Ectodermal cell (in vitro differentiated cells): ENCODE results near the gene NEU4.

Experiments
- H3K27ac ChIP-seq: 2 replicates; pipeline ENCODE4 v1.7.0; 2013; ENCODE audit warnings: mild to moderate bottlenecking, low read depth, low read length; ENCODE audit not compliant: insufficient read depth, poor library complexity, severe bottlenecking
- H3K27me3 ChIP-seq: 2 replicates; pipeline ENCODE4 v1.7.0; 2013; ENCODE audit warnings: mild to moderate bottlenecking, low read length; ENCODE audit not compliant: insufficient read depth, control insufficient read depth, poor library complexity, severe bottlenecking
- H3K36me3 ChIP-seq: one replicate; pipeline ENCODE4 v1.7.0; 2013; ENCODE audit warnings: low read length; ENCODE audit not compliant: control insufficient read depth, insufficient read depth
- H3K4me1 ChIP-seq: one replicate; pipeline ENCODE4 v1.7.0; 2013; ENCODE audit warnings: low read length; ENCODE audit not compliant: control insufficient read depth, insufficient read depth
- H3K4me3 ChIP-seq: 2 replicates; pipeline ENCODE4 v1.7.0; 2013; ENCODE audit warnings: low read depth, low read length, control low read depth; ENCODE audit not compliant: insufficient read depth
- H3K9me3 ChIP-seq: 2 replicates; pipeline ENCODE4 v1.7.0; 2013; ENCODE audit warnings: mild to moderate bottlenecking, low read length, moderate library complexity; ENCODE audit not compliant: control insufficient read depth
- WGBS, 2 experiments: methylation state at CpG; one replicate each; pipeline ENCODE4 v1.1.7; 2013; ENCODE audit warnings: missing lambda C conversion rate in 2 of 2; 5-methylcytosine and 5-hydroxymethylcytosine counted together

NEU4 gene

DNA sequence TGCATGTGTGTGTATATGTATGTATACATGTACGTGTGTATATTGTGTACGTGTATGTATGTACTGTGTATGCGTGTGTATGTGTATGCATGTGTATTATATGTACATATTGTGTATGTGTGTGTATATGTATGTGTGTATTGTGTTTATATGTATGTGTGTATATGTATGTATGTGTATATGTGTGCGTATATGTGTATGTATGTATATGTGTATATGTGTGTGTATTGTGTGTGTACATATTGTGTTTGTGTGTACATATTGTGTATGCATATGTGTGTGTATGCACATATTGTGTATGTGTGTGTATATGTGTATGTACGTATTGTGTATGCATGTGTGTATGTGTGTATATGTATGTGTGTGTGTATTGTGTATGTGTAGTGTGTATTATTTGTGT lies 15.6 kb upstream of the NEU4 start:
- no peaks in the 10 kb centered on the region for H3K9me3 ChIP-seq
- H3K4me1 ChIP-seq: peaks cover 6% of the 10 kb centered on the region
- WGBS, 2 experiments: 93 to 94% methylated on average over 5 of the region's 5 CpGs

DNA sequence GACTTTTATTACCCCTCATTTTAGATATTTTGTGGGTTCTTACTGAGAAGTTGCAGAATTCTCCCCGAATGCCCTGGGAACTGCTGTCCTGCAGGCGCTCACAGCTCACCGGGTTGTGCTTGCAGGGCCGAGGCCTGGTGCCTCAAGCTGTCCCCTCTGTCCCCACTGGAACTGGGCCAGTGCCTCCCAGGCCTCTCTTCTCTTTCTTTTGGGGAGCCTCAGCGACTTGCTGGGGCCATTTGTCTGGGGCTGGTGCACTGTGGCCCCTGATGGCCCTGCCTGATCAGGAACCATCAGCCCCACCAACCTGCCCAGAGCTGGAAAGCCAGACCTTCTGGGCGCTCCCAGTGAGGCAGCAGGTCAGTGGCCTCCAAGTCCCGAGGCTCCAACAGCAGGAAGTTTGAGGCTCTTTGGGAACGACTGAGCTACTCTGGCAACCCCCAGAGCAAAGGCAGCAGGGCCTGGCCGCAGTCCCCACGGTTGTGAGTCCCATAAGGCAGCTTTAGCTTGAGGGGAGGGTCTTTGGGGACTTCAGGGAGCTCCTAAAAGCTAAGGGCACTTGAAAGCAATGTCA lies 14.7 kb upstream of the NEU4 start:
- no peak overlapping the region for H3K27ac ChIP-seq
- no peak overlapping the region for H3K4me3 ChIP-seq
- WGBS, 2 experiments: 89 to 93% methylated on average over 10 of the region's 10 CpGs
- peaks cover 6% of the 10 kb centered on the region for H3K4me1 ChIP-seq
- no peaks in the 10 kb centered on the region for H3K36me3 ChIP-seq
- H3K27me3 ChIP-seq: no peaks in the 10 kb centered on the region
- no peaks in the 10 kb centered on the region for H3K9me3 ChIP-seq

More for the DNA sequence above, 15.6 kb upstream of the NEU4 start:
- no peaks in the 10 kb centered on the region for H3K36me3 ChIP-seq
- H3K27ac ChIP-seq: no peak overlapping the region
- no peak overlapping the region for H3K4me3 ChIP-seq
- no peaks in the 10 kb centered on the region for H3K27me3 ChIP-seq

DNA sequence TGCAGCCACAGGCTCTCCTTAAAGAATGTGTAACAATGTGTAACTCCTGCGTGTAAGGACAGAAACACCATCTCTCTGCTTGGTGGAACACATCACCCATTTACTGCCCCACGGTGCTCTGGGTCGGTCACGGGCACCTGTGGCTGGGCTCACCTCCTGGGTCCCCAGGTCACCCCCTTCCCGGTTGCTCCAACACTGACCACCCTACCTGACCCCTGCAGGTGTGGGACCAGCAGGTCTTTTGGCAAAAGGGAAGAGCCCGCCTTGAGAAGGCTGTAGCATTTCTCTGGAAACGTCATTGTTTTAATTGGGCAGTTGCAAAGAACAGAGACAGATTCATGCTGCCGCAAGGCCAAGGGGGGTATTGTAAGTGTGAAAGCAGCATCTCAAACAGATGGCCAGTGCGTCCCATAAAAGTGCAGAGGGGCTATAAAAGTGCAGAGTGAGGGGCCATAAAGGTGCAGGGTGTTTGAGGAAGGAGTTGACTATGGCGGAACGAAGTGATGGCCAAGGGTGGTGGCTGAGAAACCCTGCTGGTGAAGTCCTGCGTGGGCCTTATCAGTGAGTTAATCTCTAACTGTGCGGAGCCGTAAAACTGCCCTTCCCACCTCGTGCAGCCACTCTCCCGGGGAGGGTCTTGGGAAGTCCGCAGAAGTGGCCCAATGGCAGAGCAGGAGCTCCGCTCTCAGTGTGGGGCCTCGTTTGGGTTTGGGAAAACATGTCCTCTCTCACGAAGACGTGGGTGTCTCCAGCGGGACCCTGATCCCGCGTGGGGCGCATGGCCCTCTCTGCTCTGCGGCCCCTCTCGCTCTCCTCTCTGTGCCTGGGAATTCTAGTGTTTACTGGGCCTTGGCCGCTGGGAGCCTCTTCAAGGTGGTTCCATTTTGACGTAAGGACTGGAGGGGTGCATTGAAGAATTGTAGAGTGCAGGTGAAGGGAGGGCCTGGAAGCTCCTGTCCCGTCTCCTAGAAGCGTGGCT lies 13.7 kb upstream of the NEU4 start:
- WGBS, 2 experiments: 92 to 93% methylated on average over 31 of the region's 31 CpGs
- no peaks in the 10 kb centered on the region for H3K36me3 ChIP-seq
- no peaks in the 10 kb centered on the region for H3K9me3 ChIP-seq
- H3K27ac ChIP-seq: no peak overlapping the region
- H3K4me3 ChIP-seq: no peak overlapping the region
- no peaks in the 10 kb centered on the region for H3K27me3 ChIP-seq
- peaks cover 6% of the 10 kb centered on the region for H3K4me1 ChIP-seq

GRCh38 chr2:241796209-241796608 lies 12.8 kb upstream of the NEU4 start:
- no peak overlapping the region for H3K4me3 ChIP-seq
- no peak overlapping the region for H3K27ac ChIP-seq
- 93 to 95% methylated on average over 13 of the region's 13 CpGs for WGBS, 2 experiments
- H3K27me3 ChIP-seq: no peaks in the 10 kb centered on the region
- no peaks in the 10 kb centered on the region for H3K36me3 ChIP-seq
- H3K9me3 ChIP-seq: no peaks in the 10 kb centered on the region
- peaks cover 6% of the 10 kb centered on the region for H3K4me1 ChIP-seq

DNA sequence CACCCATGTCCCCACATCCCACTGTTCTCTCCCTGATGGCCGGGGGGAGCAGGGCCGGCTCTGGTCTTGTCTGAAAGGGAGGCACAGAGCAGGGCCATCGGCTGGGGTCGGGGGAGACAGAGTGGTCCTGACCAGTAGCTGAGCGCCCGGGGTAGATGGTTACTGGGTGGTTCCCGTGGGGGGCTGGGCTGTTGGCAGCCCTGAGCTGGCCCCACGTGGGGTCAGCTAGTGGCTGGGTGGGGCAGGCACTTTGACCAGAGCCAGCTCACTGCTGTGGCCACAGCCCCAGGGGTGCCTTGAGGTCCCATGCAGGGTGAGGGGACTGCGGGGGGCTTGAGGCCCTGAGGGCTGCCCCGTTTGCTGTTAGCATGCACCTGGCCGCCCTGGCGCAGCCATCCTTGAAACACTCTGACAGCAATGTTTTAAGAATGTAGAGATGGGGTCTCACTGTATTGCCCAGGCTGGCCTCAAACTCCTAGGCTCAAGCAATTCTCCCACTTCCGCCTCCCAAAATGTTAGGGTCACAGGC lies 12.3 kb upstream of the NEU4 start:
- Histone ChIP-seq H3K27ac (no peak overlapping the region), H3K36me3 (no peaks in the 10 kb centered on the region), H3K4me1 (peaks cover 6% of the 10 kb centered on the region), H3K27me3 (no peaks in the 10 kb centered on the region), H3K4me3 (no peak overlapping the region), H3K9me3 (no peaks in the 10 kb centered on the region)
- 91 to 92% methylated on average over 13 of the region's 13 CpGs for WGBS, 2 experiments

DNA sequence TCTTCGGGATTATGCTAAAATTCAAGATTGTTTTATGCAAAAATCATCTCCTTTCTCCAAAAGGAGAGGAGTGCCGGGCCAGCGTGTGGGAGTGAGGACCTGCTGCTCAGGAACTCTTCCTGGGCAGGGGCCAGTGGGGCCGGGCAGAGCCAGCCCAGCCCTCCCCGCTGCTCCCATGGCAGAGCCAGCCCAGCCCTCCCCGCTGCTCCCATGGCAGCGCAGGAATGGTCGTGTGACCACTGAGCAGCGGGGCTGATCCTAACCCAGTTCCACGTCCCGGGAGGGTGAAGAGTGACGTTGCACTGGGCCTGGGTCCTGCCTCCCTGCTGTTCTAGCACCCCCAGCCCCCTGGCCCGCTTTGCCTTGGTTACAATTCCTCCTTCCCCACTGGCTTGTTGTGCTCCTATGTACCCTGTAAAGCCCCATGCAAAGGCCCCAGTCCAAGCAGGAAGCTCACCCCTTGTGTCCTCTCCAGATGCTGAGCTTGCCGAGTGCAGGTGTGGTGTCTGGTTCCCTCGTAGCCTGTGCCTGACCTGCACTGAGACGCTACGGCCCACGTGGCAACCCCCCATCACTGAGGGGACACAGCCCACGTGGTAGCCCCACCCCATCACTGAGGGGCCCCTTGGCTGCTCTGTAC lies 11.4 kb upstream of the NEU4 start:
- Histone ChIP-seq H3K27me3 (peaks cover 7% of the 10 kb centered on the region), H3K9me3 (no peaks in the 10 kb centered on the region), H3K36me3 (no peaks in the 10 kb centered on the region), H3K4me3 (no peak overlapping the region), H3K4me1 (peaks cover 10% of the 10 kb centered on the region), H3K27ac (no peak overlapping the region)
- WGBS, 2 experiments: 87 to 90% methylated on average over 19 of the region's 19 CpGs

DNA sequence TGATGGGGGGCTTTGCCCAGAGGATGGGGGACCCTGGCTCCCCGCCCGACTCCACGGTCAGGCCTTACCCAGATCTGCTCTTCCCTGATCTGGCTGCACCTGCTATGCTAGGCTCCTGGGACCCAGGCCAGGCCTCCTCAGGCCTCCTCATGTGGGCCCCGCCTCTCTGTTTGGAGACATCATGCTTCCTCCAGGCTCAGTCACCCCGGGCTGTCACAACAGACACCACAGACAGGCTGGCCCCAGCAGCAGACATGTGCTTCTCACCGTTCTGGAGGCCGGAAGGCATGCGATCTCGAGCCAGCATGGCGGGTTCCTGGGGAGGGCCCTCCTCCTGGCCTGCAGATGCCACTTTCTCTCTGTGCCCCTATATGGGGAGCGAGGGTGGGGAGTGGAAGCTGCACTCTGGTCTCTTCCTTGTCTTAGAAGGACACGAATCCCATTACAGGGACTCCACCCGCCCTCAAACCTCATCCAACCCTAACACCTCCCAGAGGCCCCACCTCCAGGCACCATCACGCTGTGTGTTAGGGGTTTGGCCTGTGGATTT lies 10.8 kb upstream of the NEU4 start:
- Histone ChIP-seq H3K27ac (no peak overlapping the region), H3K36me3 (no peaks in the 10 kb centered on the region)
- 91 to 92% methylated on average over 14 of the region's 14 CpGs for WGBS, 2 experiments

DNA sequence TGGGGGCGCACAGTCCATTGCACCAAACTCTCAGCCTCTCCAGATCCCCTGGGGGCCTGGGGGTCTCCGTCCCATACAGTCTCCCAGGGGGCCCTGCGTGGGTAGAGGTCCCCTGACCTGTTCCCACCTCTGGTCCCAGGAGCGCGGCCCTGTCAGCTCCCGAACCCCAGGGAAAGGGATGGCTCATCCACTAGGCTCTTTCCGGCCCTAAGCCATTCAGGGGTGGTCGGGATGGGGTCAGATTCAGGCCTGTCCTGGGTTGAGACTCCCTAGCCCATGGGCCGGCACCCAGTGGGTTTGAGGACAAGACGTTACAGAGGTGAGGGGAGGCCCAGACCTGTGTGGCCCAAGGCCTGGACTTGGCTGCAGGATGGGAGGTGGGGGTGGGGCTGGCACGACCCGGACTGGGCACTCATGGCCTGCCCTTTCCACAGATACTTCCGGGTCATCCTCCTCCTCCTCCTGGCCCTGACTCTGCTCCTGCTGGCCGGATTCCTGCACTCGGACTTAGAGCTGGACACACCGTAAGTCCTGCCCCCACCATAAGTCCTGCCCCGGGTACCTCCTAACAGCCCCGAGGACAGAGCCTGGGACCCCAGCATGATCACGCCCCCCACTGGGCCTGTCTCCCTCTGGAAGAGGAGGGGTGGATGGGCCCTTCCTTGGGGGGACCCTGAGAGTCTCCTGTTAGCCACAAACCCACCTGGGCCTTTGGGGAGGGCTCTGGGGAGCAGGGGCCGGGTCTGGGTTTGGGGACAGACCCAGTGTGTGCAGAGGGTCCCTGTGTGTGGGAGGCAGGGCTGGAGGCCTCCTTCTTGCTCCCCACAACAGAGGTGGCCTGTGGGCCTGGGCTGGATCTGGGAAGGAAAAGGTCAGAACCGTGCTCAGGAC lies 10.1 kb upstream of the NEU4 start:
- 89 to 95% methylated on average over 21 of the region's 21 CpGs for WGBS, 2 experiments

More for the DNA sequence above, 10.8 kb upstream of the NEU4 start:
- Histone ChIP-seq H3K27me3 (peaks cover 13% of the 10 kb centered on the region), H3K4me3 (no peak overlapping the region), H3K9me3 (no peaks in the 10 kb centered on the region), H3K4me1 (peaks cover 10% of the 10 kb centered on the region)

GRCh38 chr2:241799522-241800197 lies 9.3 kb upstream of the NEU4 start:
- H3K27ac ChIP-seq: no peak overlapping the region
- no peak overlapping the region for H3K4me3 ChIP-seq
- H3K27me3 ChIP-seq: peaks cover 28% of the 10 kb centered on the region
- H3K4me1 ChIP-seq: peaks cover 23% of the 10 kb centered on the region
- no peaks in the 10 kb centered on the region for H3K36me3 ChIP-seq
- WGBS, 2 experiments: 92 to 93% methylated on average over 10 of the region's 10 CpGs
- no peaks in the 10 kb centered on the region for H3K9me3 ChIP-seq

More for the DNA sequence above, 10.1 kb upstream of the NEU4 start:
- Histone ChIP-seq H3K4me3 (no peak overlapping the region), H3K4me1 (peaks cover 15% of the 10 kb centered on the region), H3K36me3 (no peaks in the 10 kb centered on the region), H3K9me3 (no peaks in the 10 kb centered on the region), H3K27ac (no peak overlapping the region), H3K27me3 (peaks cover 20% of the 10 kb centered on the region)
